Left ventricle myocardium inferior (tissue), 1 donor: ENCODE data around the gene RBP5. TPM values are rescaled to one million over a fixed set of nuclear protein-coding genes. Genes with fewer than 3 reads are reported as not detected.

ENCODE experiments used
- DNase-seq: peaks from one replicate; pipeline ENCODE4 v3.0.0-alpha.2; 2020
- H3K27ac ChIP-seq: fragments of 200-600 bp; replicated peaks from 2 replicates; pipeline ENCODE4 v1.8.0; 2021
- H3K27me3 ChIP-seq: fragments of 200-600 bp; 2 replicates; pipeline ENCODE4 v1.8.0; 2021; ENCODE audit warnings: low read depth
- H3K36me3 ChIP-seq: fragments of 200-600 bp; 2 replicates; pipeline ENCODE4 v1.8.0; 2021
- H3K4me1 ChIP-seq: fragments of 200-600 bp; 2 replicates; pipeline ENCODE4 v1.8.0; 2021
- H3K4me3 ChIP-seq: fragments of 200-600 bp; 2 replicates; pipeline ENCODE4 v1.8.0; 2021; ENCODE audit warnings: mild to moderate bottlenecking, moderate library complexity
- H3K9me3 ChIP-seq: fragments of 200-600 bp; replicated peaks from 2 replicates; pipeline ENCODE4 v1.8.0; 2021
- intact Hi-C: fragments of 100-400 bp; cut with micrococcal nuclease; formaldehyde crosslinking; loops from one replicate; pipeline ENCODE4 v1.11.0; 2022
- total RNA-seq: library from RNA; stranded (reverse); fragmentation: NEBNext Ultra II Directional; extraction: Animal tissue kit (Norgen Biotek cat#: 25700); gene quantifications from one replicate; pipeline ENCODE4 v1.2.1, GENCODE V29; 2021
- TF ChIP-seq, protein P1 (sequence below): fragments of 200-600 bp; IDR thresholded peaks from 2 replicates; pipeline ENCODE4 v1.8.0; 2021; ENCODE audit warnings: antibody characterized with exemption, mild to moderate bottlenecking, borderline replicate concordance
- donor health status: DM: no; HTN: yes; CAD: no; lungs with severe emphysema.

Gene RBP5
- total RNA-seq, 1 donor from 2014 or later = 0.47 TPM

DNA sequence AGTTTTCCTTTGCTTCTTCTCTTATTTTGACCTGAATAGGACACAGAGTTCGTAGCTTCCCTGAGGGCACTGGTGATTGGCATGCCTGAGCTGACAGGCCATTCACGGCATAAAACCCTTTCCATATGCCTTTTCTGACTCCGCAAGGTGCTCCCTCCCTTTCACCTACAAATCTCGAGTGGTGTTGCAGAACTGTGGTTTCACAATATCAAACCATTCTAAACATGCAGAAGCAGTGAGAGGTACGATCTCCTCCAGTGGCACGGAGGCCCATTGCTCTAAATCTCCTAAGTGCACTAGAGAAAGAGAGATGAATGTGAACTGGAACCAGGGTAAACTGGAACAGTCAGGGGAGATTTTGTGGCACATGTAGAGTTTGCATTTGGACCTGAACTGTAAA lies 25.4 kb upstream of the RBP5 start:
- Histone ChIP-seq H3K36me3 (peaks cover 11% of the 10 kb centered on the region), H3K27me3 (no peaks in the 10 kb centered on the region), H3K9me3 (no peaks in the 10 kb centered on the region), H3K4me1 (no peaks in the 10 kb centered on the region), H3K4me3 (no peak overlapping the region), H3K27ac (no peak overlapping the region)
- intact Hi-C loops = no loop called here
- TF ChIP-seq, protein P1, sequence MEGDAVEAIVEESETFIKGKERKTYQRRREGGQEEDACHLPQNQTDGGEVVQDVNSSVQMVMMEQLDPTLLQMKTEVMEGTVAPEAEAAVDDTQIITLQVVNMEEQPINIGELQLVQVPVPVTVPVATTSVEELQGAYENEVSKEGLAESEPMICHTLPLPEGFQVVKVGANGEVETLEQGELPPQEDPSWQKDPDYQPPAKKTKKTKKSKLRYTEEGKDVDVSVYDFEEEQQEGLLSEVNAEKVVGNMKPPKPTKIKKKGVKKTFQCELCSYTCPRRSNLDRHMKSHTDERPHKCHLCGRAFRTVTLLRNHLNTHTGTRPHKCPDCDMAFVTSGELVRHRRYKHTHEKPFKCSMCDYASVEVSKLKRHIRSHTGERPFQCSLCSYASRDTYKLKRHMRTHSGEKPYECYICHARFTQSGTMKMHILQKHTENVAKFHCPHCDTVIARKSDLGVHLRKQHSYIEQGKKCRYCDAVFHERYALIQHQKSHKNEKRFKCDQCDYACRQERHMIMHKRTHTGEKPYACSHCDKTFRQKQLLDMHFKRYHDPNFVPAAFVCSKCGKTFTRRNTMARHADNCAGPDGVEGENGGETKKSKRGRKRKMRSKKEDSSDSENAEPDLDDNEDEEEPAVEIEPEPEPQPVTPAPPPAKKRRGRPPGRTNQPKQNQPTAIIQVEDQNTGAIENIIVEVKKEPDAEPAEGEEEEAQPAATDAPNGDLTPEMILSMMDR = no peak
- DNase-seq = no peak

DNA sequence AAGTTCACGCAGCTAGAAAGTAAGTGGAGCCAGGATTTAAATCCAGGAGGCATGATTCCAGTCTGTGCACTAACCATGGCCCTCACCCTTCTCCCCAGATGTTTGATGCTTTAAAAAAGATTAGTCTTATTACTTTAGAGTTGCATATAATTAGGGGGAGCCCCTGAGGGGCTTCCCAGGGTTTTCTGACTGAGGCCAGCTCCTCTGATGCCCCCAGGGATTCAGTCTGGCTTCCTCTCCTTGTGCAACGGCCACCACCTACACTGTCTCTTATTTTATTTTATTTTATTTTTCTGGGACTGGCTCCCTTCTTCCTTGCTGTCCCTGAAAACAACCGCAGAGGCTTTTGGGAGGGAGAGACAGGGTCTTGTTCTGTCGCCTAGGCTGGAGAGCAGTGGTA lies 24.1 kb upstream of the RBP5 start:
- Histone ChIP-seq H3K4me3 (no peak overlapping the region), H3K4me1 (no peaks in the 10 kb centered on the region), H3K36me3 (peaks cover 13% of the 10 kb centered on the region), H3K27me3 (no peaks in the 10 kb centered on the region), H3K9me3 (no peaks in the 10 kb centered on the region), H3K27ac (no peak overlapping the region)
- intact Hi-C loops = no loop called here
- DNase-seq = no peak
- TF ChIP-seq, protein P1 = no peak

DNA sequence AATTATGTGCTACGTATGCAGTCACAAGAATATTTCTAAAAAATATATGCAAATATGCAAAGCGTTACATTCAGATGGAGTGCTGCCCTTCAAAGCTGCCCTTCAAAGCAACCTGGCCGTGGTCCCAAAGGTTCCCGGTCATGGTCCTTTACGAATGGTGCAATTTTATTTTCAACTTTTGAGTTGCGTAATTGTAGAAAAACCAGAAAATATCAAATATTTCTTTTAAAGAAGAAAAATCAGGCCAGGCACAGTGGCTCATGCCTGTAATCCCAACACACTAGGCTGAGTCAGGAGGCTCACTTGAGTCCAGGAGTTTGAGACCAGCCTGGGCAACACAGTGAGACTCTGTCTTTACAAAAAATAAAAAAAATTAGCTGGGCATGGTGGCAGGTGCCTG lies 22.8 kb upstream of the RBP5 start:
- Histone ChIP-seq H3K27ac (no peak overlapping the region), H3K4me3 (no peak overlapping the region), H3K27me3 (no peaks in the 10 kb centered on the region), H3K4me1 (no peaks in the 10 kb centered on the region), H3K36me3 (peaks cover 13% of the 10 kb centered on the region), H3K9me3 (no peaks in the 10 kb centered on the region)
- TF ChIP-seq, protein P1 = no peak
- intact Hi-C loops = no loop called here
- no peak for DNase-seq

DNA sequence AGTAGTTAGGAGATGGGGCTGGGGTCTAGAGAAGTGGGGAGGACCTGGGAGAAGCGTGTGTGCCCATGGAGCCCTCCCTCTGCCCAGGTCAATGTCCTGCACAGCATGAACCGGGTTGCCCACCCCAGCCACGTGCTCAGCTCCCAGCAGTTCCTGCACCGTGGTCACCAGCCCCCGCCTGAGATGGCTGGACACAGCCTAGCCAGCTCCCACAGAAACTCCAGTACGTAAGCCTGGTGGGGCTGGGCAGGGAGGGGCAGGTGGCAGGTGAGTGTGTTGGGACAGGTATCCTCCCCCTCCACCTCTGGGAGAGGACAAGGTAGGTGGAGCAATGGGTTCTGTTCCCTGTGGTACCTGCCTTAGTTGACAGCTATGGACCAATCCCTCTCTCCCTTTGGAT lies 22.2 kb upstream of the RBP5 start:
- intact Hi-C loops = no loop called here
- DNase-seq = no peak
- Histone ChIP-seq H3K36me3 (peaks cover 13% of the 10 kb centered on the region), H3K27me3 (no peaks in the 10 kb centered on the region), H3K9me3 (no peaks in the 10 kb centered on the region), H3K4me3 (no peak overlapping the region), H3K27ac (no peak overlapping the region), H3K4me1 (no peaks in the 10 kb centered on the region)
- TF ChIP-seq, protein P1 = no peak

DNA sequence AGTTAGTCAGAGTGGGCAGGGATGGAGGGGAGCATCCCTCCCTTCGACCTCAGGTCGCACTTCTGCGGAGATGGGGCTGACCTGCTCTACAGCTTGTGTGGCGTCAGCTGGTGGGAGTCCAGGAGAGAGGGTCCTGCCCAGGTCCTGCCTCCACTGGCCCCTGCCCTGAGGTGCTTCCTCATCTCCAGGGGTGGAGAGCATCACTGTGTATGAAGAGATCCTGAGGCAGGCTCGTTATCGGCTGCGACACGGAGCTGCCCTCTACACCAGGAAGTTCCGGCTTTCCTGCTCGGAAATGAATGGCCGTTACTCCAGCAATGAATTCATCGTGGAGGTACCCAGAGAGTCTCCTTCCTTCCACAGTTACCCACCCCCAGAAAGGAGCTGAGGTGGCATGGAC lies 21.7 kb upstream of the RBP5 start:
- H3K36me3 ChIP-seq = peaks cover 13% of the 10 kb centered on the region

More for the DNA sequence above, 21.7 kb upstream of the RBP5 start:
- Histone ChIP-seq H3K4me1 (no peaks in the 10 kb centered on the region), H3K27me3 (no peaks in the 10 kb centered on the region), H3K27ac (no peak overlapping the region), H3K4me3 (no peak overlapping the region), H3K9me3 (no peaks in the 10 kb centered on the region)
- TF ChIP-seq, protein P1 = no peak
- intact Hi-C loops = no loop called here
- no peak for DNase-seq
